Spinal cord (tissue), 10 donors: ENCODE data around the gene VSX1. TPM values are rescaled to one million over a fixed set of nuclear protein-coding genes. Genes with fewer than 3 reads are reported as not detected.

Experiments
- DNase-seq, 6 donors: peaks; one replicate each; pipeline versions ENCODE4 v3.0.0 to v3.0.0-alpha.2; 2013 to 2015; ENCODE audit warnings: low spot score in 6 of 6, low read depth in 4 of 6
- H3K27ac ChIP-seq: one replicate; pipeline ENCODE4 v1.5.1; 2013; ENCODE audit warnings: low read depth, low read length, control low read depth
- H3K27me3 ChIP-seq: one replicate; pipeline ENCODE4 v1.6.1; 2013; ENCODE audit warnings: low read length; ENCODE audit not compliant: control insufficient read depth, insufficient read depth
- H3K36me3 ChIP-seq: one replicate; pipeline ENCODE4 v1.6.1; 2013; ENCODE audit warnings: low read length; ENCODE audit not compliant: control insufficient read depth, insufficient read depth
- H3K4me1 ChIP-seq: one replicate; pipeline ENCODE4 v1.6.1; 2013; ENCODE audit warnings: low read length; ENCODE audit not compliant: control insufficient read depth, insufficient read depth
- H3K4me3 ChIP-seq: one replicate; pipeline ENCODE4 v1.5.1; 2013; ENCODE audit warnings: low read depth, low read length, control low read depth
- H3K9me3 ChIP-seq: one replicate; pipeline ENCODE4 v1.6.1; 2013; ENCODE audit warnings: low read length; ENCODE audit not compliant: control insufficient read depth, insufficient read depth
- WGBS: methylation state at CpG from one replicate; pipeline ENCODE4 v1.1.5; 2013; ENCODE audit warnings: missing lambda C conversion rate; ENCODE audit not compliant: insufficient coverage; 5-methylcytosine and 5-hydroxymethylcytosine counted together
- polyA plus RNA-seq, 2 donors: library from polyadenylated mRNA; unstranded; fragments of 120-200 nt; gene quantifications; one replicate each; pipeline ENCODE4 v1.2.1, GENCODE V29; 2013; ENCODE audit not compliant: insufficient read length in 2 of 2
- total RNA-seq, 2 donors: library from RNA; depleted of rRNA in 1 of 2; stranded (reverse); fragments of 120-200 nt in 1 of 2; fragments of >200 nt in 1 of 2; gene quantifications; one replicate each; pipeline versions ENCODE4 v1.2.3 to v1.2.4, GENCODE V29; 2013 to 2014
- donor health status: healthy.

The VSX1 gene
- total and polyA plus RNA-seq, 4 donors, result 0.11 to 1.1 (median 0.75) TPM

GRCh38 chr20:25061821-25062530 is 20.0 kb downstream of the VSX1 start:
- Histone ChIP-seq H3K36me3 (no peaks in the 10 kb centered on the region), H3K27ac (no peak overlapping the region), H3K9me3 (no peaks in the 10 kb centered on the region), H3K27me3 (peaks cover 11% of the 10 kb centered on the region), H3K4me3 (no peak overlapping the region), H3K4me1 (peaks cover 50% of the 10 kb centered on the region)
- DNase-seq, result no peak
- 91% methylated on average over 15 of the region's 15 CpGs for WGBS

GRCh38 chr20:25061103-25061799 is 20.7 kb downstream of the VSX1 start:
- H3K9me3 ChIP-seq, result no peaks in the 10 kb centered on the region
- H3K4me3 ChIP-seq, result no peak overlapping the region
- 84% methylated on average over 4 of the region's 7 CpGs for WGBS
- no peak overlapping the region for H3K27ac ChIP-seq
- peaks cover 11% of the 10 kb centered on the region for H3K27me3 ChIP-seq
- no peak for DNase-seq
- peaks cover 57% of the 10 kb centered on the region for H3K4me1 ChIP-seq
- H3K36me3 ChIP-seq, result no peaks in the 10 kb centered on the region

- DNase-seq, result no peak
- WGBS, result 100% methylated on average over 6 of the region's 8 CpGs
- H3K27ac ChIP-seq, result peak overlapping the region; percentile 42
- no peaks in the 10 kb centered on the region for H3K36me3 ChIP-seq
- peaks cover 11% of the 10 kb centered on the region for H3K27me3 ChIP-seq
- no peak overlapping the region for H3K4me3 ChIP-seq
- no peaks in the 10 kb centered on the region for H3K9me3 ChIP-seq
- peaks cover 55% of the 10 kb centered on the region for H3K4me1 ChIP-seq
Measured at GRCh38 chr20:25059866-25060465, 22.0 kb downstream of the VSX1 start.

GRCh38 chr20:25058847-25059810 is 22.8 kb downstream of the VSX1 start:
- 41% methylated on average over 12 of the region's 20 CpGs for WGBS
- Histone ChIP-seq H3K9me3 (no peaks in the 10 kb centered on the region), H3K4me1 (peaks cover 51% of the 10 kb centered on the region), H3K27ac (peak overlapping the region; percentile 90), H3K27me3 (peaks cover 11% of the 10 kb centered on the region), H3K36me3 (no peaks in the 10 kb centered on the region), H3K4me3 (peak overlapping the region; percentile 76)
- DNase-seq, result peak in 2 of 6 donors; percentile 28 to 65

- Histone ChIP-seq H3K4me1 (peaks cover 50% of the 10 kb centered on the region), H3K9me3 (no peaks in the 10 kb centered on the region), H3K36me3 (no peaks in the 10 kb centered on the region), H3K27ac (peak within 1 kb of the TSS; percentile 90), H3K27me3 (peaks cover 11% of the 10 kb centered on the region), H3K4me3 (peak within 1 kb of the TSS; percentile 76)
- WGBS, result 3% methylated on average over 51 of the region's 56 CpGs
- peak in 2 of 6 donors; percentile 40 to 74 for DNase-seq
Measured at GRCh38 chr20:25058051-25058846, 23.7 kb downstream of the VSX1 start, which contains the start of gene ACSS1. Gene ACSS1, minus strand, starts transcription at chr20:25058139. Its CDS starts 37 bp downstream, at chr20:25058102.

- Histone ChIP-seq H3K9me3 (no peaks in the 10 kb centered on the region), H3K27me3 (peaks cover 11% of the 10 kb centered on the region), H3K4me1 (peaks cover 57% of the 10 kb centered on the region), H3K27ac (peak overlapping the region; percentile 90), H3K4me3 (peak overlapping the region; percentile 76), H3K36me3 (no peaks in the 10 kb centered on the region)
- peak in 2 of 6 donors; percentile 53 to 79 for DNase-seq
- WGBS, result under 1% methylated on average over 86 of the region's 86 CpGs
Measured at GRCh38 chr20:25057234-25058050, 24.5 kb downstream of the VSX1 start.

- H3K27me3 ChIP-seq, result peaks cover 10% of the 10 kb centered on the region
- 17% methylated on average over 24 of the region's 24 CpGs for WGBS
- no peaks in the 10 kb centered on the region for H3K36me3 ChIP-seq
- no peaks in the 10 kb centered on the region for H3K9me3 ChIP-seq
- peaks cover 62% of the 10 kb centered on the region for H3K4me1 ChIP-seq
- peak overlapping the region; percentile 90 for H3K27ac ChIP-seq
- H3K4me3 ChIP-seq, result peak overlapping the region; percentile 76
- DNase-seq, result no peak
Measured at GRCh38 chr20:25056690-25057233, 25.2 kb downstream of the VSX1 start.
